PC-9 (cell line): ENCODE data around the gene SLC17A4. TPM values are rescaled to one million over a fixed set of nuclear protein-coding genes. Genes with fewer than 3 reads are reported as not detected.

ENCODE experiments used
- BruUV-seq: library from RNA; stranded (reverse); fragments of 400-500 nt; replicated peaks from 2 replicates; lab custom pipeline; 2021; lab: Mats Ljungman, UMichigan
- CTCF ChIA-PET: fragments of 300-600 bp; sonication (Branson Sonifier 250); formaldehyde crosslinking; loops from one replicate; lab custom pipeline; 2022; ENCODE audit warnings: antibody characterized with exemption; lab: Charles Lee
- POLR2A ChIA-PET: fragments of 300-600 bp; sonication (Branson Sonifier 250); formaldehyde crosslinking; loops from one replicate; lab custom pipeline; 2022; ENCODE audit warnings: antibody characterized with exemption; ENCODE audit not compliant: unreplicated experiment; lab: Charles Lee
- DNase-seq, 2 experiments: peaks; one replicate each; pipeline versions ENCODE4 v3.0.0 to v3.0.0-alpha.2; 2015 to 2022; ENCODE audit warnings: mixed read lengths in 1 of 2
- H2AFZ ChIP-seq: fragments of 200-600 bp; sonication (generic); 2 replicates; pipeline ENCODE4 v1.8.1; 2017; ENCODE audit warnings: antibody characterized with exemption
- H3F3A ChIP-seq: fragments of 200-600 bp; sonication (generic); 2 replicates; pipeline ENCODE4 v1.8.1; 2017; ENCODE audit warnings: antibody characterized with exemption, mild to moderate bottlenecking, low read depth; ENCODE audit not compliant: insufficient read depth
- H3K27ac ChIP-seq: fragments of 200-600 bp; sonication (generic); 2 replicates; pipeline ENCODE4 v1.6.1; 2016; ENCODE audit warnings: mixed run types
- H3K27me3 ChIP-seq: fragments of 200-600 bp; sonication (generic); 2 replicates; pipeline ENCODE4 v1.6.1; 2016; ENCODE audit warnings: low read depth, mixed run types; ENCODE audit not compliant: insufficient read depth
- H3K36me3 ChIP-seq: fragments of 200-600 bp; sonication (generic); 2 replicates; pipeline ENCODE4 v1.6.1; 2016; ENCODE audit warnings: low read depth, mixed run types
- H3K4me1 ChIP-seq: fragments of 200-600 bp; sonication (generic); replicated peaks from 2 replicates; pipeline ENCODE4 v1.6.1; 2016; ENCODE audit warnings: mixed run types; ENCODE audit not compliant: insufficient read depth
- H3K4me2 ChIP-seq: fragments of 200-600 bp; sonication (generic); 2 replicates; pipeline ENCODE4 v1.6.1; 2017; ENCODE audit warnings: mixed run types
- H3K4me3 ChIP-seq: fragments of 200-600 bp; sonication (generic); 2 replicates; pipeline ENCODE4 v1.6.1; 2016; ENCODE audit warnings: mixed run types
- H3K79me2 ChIP-seq: fragments of 200-600 bp; sonication (generic); 2 replicates; pipeline ENCODE4 v1.6.1; 2017; ENCODE audit warnings: low read depth, mixed run types
- H3K9me2 ChIP-seq: fragments of 200-600 bp; sonication (generic); 2 replicates; pipeline ENCODE4 v1.8.1; 2017; ENCODE audit warnings: mild to moderate bottlenecking; ENCODE audit not compliant: insufficient read depth
- H3K9me3 ChIP-seq: fragments of 200-600 bp; sonication (generic); 2 replicates; pipeline ENCODE4 v1.8.1; 2016; ENCODE audit warnings: low read depth; ENCODE audit not compliant: insufficient read depth
- H4K20me1 ChIP-seq: fragments of 200-600 bp; sonication (generic); 2 replicates; pipeline ENCODE4 v1.8.1; 2017; ENCODE audit not compliant: insufficient read depth
- EZH2 ChIP-seq: fragments of 200-600 bp; sonication (generic); IDR thresholded peaks from 2 replicates; pipeline ENCODE4 v1.8.0; 2017; ENCODE audit warnings: antibody characterized with exemption, low read depth
- intact Hi-C: fragments of 100-400 bp; cut with micrococcal nuclease; formaldehyde crosslinking; loops from one replicate; pipeline ENCODE4 v1.10.0; 2022; ENCODE audit not compliant: unreplicated experiment
- total RNA-seq: library from RNA; stranded (reverse); gene quantifications from 2 replicates; pipeline ENCODE4 v1.2.3, GENCODE V29; 2021
- TF ChIP-seq, protein P1 (sequence below): fragments of 200-600 bp; sonication (generic); conservative IDR thresholded peaks from 2 replicates; pipeline ENCODE4 v1.6.1; 2017; ENCODE audit warnings: mixed run types, antibody characterized with exemption, mild to moderate bottlenecking, moderate library complexity

SLC17A4 gene
- total RNA-seq, 1 experiment from 2014 or later: 0.13 TPM

GRCh38 chr6:25792016-25792415 is 37.5 kb downstream of the SLC17A4 start:
- Histone ChIP-seq H3K79me2 (no peaks in the 10 kb centered on the region), H3K36me3 (no peaks in the 10 kb centered on the region), H3K27me3 (no peaks in the 10 kb centered on the region), H3K4me3 (no peak overlapping the region), H3F3A (no peaks in the 10 kb centered on the region), H3K27ac (no peak overlapping the region), H3K9me3 (no peaks in the 10 kb centered on the region), H4K20me1 (no peaks in the 10 kb centered on the region), H3K4me1 (no peaks in the 10 kb centered on the region), H3K4me2 (no peak overlapping the region), H2AFZ (no peak overlapping the region), H3K9me2 (no peaks in the 10 kb centered on the region)
- ChIA-PET CTCF (no interaction called here), POLR2A (no interaction called here)
- TF ChIP-seq, protein P1, sequence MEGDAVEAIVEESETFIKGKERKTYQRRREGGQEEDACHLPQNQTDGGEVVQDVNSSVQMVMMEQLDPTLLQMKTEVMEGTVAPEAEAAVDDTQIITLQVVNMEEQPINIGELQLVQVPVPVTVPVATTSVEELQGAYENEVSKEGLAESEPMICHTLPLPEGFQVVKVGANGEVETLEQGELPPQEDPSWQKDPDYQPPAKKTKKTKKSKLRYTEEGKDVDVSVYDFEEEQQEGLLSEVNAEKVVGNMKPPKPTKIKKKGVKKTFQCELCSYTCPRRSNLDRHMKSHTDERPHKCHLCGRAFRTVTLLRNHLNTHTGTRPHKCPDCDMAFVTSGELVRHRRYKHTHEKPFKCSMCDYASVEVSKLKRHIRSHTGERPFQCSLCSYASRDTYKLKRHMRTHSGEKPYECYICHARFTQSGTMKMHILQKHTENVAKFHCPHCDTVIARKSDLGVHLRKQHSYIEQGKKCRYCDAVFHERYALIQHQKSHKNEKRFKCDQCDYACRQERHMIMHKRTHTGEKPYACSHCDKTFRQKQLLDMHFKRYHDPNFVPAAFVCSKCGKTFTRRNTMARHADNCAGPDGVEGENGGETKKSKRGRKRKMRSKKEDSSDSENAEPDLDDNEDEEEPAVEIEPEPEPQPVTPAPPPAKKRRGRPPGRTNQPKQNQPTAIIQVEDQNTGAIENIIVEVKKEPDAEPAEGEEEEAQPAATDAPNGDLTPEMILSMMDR: no peak
- no peak for TF ChIP-seq EZH2
- intact Hi-C loops: no loop called here
- DNase-seq: no peak
- no TSS peak for BruUV-seq

- no TSS peak for BruUV-seq
- Histone ChIP-seq H3K4me3 (no peak overlapping the region), H4K20me1 (no peaks in the 10 kb centered on the region), H3K27ac (no peak overlapping the region), H3K9me2 (no peaks in the 10 kb centered on the region), H3K27me3 (no peaks in the 10 kb centered on the region), H3K36me3 (no peaks in the 10 kb centered on the region), H3K9me3 (no peaks in the 10 kb centered on the region), H3F3A (no peaks in the 10 kb centered on the region), H3K4me2 (no peak overlapping the region), H3K79me2 (no peaks in the 10 kb centered on the region), H2AFZ (no peak overlapping the region), H3K4me1 (no peaks in the 10 kb centered on the region)
- POLR2A ChIA-PET: no interaction called here
- CTCF ChIA-PET: interaction anchor here (0.6 kb wide), 1 partner anchor 948 kb away, joined by 10 read pairs; no protein-coding TSS in a partner anchor
- TF ChIP-seq, protein P1: no peak
- TF ChIP-seq EZH2: no peak
- intact Hi-C loops: no loop called here
- DNase-seq: no peak
Measured at GRCh38 chr6:25793970-25794369, 39.4 kb downstream of the SLC17A4 start.

GRCh38 chr6:25794784-25795183 is 40.2 kb downstream of the SLC17A4 start:
- ChIA-PET CTCF (no interaction called here), POLR2A (no interaction called here)
- H3K9me3 ChIP-seq: no peaks in the 10 kb centered on the region
- BruUV-seq: no TSS peak
- H3K9me2 ChIP-seq: no peaks in the 10 kb centered on the region
- H3F3A ChIP-seq: no peaks in the 10 kb centered on the region
- no peaks in the 10 kb centered on the region for H3K79me2 ChIP-seq
- no peak overlapping the region for H3K4me2 ChIP-seq
- H3K4me1 ChIP-seq: no peaks in the 10 kb centered on the region
- no peak overlapping the region for H3K27ac ChIP-seq
- DNase-seq: no peak
- H3K27me3 ChIP-seq: no peaks in the 10 kb centered on the region
- H2AFZ ChIP-seq: no peak overlapping the region
- intact Hi-C loops: no loop called here
- no peaks in the 10 kb centered on the region for H3K36me3 ChIP-seq
- no peak overlapping the region for H3K4me3 ChIP-seq
- TF ChIP-seq, protein P1: no peak
- no peak for TF ChIP-seq EZH2
- H4K20me1 ChIP-seq: no peaks in the 10 kb centered on the region
